ENCODE results near the gene CYB561D1.
A peak's percentile ranks its signal among the peaks of the same experiment; 100 is the strongest.

Gene CYB561D1

DNA sequence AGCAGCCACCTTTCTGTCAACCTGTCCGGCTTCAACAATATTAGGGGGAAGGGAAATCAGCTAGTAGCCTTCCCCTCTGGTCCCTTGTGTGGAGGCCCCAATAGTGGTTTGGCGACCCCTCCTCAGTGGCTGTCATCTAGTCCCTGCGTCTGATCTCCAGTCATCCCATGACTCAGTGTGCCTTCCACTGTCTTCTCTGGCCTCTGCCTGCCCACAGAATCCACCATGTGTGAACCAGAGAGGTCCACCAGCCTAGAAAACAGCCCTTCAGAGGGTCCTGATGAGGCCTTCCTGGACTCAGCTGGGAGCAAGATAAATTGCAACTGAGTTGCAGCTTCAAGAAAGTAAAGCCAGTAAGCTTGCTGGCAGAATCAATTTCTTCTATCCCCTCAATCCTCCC lies 14.0 kb upstream of the CYB561D1 start:
- no peak for DNase-seq (ENCODE audit: low read depth, low spot score)

DNA sequence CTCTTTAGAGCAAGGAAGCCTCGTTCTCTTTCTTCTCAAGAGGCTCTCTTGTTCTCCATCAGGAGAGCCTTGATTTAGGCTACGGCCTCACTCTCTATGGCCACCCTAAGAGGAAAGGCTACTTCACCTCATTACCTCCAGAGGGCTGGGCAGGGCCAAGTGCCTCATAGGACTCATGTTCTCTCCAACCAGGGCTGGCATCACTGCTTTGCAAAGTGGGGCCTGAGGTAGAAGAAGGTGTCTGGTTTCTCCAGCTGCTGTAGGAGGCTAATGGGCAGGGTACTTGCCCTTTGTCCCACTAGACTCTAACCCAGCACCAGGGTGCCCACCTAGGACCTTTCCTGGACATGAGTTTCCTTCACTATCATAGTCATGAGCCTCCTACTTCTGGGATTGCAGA lies 12.2 kb upstream of the CYB561D1 start:
- no peak for DNase-seq (ENCODE audit: low read depth, low spot score)

GRCh38 chr1:109482242-109482641 lies 11.7 kb upstream of the CYB561D1 start:
- no peak for DNase-seq (ENCODE audit: low read depth, low spot score)

DNA sequence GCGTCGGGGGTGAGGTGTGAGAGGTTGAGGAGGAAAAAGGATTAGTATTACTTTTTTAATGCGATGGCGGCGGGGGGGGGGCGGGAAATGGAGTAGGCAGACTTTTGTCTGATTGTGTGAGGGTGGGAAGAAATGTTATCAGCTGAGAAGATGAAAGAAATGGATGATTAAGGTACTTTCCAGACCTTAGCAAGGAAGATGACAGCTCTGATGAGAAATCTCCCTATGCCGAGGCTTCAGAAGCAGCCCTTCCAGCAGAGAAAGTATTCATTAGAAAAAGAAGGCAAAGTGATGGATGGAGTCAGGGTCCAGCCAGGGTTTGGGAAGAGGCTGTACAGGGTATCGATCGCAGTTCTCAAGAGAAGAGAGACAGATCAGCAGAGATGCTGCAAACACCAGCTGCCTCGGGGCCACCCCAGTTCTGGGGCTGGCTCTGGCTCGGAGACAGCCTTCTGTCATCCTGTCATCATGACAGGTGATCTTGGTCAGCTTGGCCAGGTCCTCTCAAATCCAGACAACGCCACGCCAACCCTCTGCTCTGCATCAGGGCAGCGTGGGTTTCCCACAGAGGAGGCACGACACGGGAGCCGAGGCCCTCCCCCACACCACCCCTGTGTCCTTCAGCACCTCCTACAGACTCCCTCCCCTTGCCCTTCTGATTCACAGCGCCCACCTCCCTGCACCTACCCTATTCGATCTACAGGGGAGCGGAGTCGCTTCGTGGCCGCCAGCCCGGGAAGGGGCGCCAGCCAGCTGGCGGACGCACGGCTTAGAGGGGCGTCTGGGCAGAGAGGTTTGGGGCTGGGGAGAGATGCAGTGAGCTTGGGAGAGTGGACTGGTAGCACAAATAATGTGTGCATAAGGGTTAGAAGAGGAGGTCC lies 10.9 kb upstream of the CYB561D1 start:
- DNase-seq (ENCODE audit: low read depth, low spot score): no peak

DNA sequence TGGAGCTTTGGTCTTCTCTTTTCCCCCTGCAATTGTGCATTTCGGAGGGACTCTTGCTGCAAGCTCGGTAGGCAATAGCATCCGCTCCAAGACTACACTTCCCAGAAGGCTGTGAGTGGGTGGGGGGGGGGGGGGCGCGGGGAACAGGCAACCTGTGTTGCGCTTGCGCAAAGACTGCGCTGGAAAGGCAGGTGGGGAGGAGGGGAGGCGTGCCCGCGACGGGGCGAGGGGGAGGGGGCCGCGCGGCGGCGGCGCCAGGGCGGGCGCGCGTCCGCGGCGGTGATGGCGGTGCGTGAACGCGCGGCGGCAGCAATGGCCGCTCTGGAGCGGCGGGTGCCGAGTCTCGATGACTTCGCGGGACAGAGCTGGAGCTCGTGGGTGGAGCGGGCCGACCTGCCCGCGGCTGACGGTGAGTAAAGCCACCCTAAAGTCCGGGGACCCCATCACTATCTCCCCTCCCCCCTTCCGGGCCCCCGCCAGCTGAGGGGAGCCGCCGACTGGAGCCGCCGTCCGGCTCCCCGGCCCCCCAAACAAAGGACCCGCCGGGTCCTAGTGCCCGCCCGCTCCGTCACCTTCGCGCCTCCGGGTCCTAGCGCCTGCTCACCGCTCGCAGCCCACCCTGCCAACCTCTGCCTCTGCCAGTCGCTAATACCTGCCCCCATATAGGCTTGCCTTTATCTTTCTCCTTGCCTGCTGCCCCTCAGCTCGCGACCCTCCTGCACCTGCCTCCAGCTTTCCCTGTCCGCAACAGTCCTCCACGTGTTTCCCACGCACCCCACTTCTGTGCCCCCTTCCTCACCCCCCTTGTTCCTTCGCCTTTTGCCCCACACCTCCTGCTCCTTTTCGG lies 10.0 kb upstream of the CYB561D1 start, which contains the start of gene ATXN7L2:
ATXN7L2 (plus strand) TSS at position 234 of the 847 bp plus-strand sequence; CDS start at position 283, 49 bp downstream.
- DNase-seq (ENCODE audit: low read depth, low spot score): peak; percentile 47

DNA sequence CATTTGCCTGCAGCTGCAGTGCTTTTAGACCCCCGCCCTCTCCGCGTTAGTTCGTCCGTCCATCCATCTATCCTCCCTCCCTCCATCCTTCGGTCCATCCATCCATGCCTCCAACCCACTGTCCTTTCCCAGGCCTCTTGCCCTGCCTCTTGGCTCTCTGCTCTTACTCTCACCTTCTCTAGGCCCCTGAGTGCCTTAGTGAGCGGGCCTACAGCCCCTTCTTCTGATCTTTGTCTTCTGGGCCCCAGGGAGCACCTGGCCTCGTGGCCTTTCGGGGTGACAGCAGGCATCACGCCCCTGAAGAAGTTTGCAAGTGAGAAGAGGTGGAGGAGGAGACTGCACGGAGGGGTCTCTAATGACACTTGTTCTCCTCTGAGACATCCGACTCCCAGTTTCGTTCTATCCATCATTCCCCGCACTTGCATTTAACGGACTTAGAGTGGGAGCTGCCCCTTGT lies 9.3 kb upstream of the CYB561D1 start:
- no peak for DNase-seq (ENCODE audit: low read depth, low spot score)

DNA sequence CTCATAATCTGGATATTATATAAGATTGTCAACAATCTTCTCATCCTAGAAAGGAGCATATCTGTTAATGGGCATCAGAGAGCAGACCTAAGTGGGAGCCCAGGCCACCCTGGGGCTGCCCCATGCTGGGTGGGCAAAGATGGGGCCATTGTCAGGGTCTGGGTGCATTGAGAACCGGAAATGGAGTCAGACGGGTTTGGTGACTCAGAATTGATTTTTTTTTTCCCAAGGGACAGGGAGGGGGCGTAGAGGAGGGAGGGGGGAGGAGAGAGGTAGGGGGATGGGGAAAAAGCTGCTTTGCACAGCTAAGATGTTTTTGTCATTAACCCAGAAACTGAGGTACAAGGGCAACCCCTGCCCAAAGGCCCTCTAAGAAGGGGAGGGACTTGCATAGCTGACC lies 8.9 kb upstream of the CYB561D1 start:
- no peak for DNase-seq (ENCODE audit: low read depth, low spot score)

DNA sequence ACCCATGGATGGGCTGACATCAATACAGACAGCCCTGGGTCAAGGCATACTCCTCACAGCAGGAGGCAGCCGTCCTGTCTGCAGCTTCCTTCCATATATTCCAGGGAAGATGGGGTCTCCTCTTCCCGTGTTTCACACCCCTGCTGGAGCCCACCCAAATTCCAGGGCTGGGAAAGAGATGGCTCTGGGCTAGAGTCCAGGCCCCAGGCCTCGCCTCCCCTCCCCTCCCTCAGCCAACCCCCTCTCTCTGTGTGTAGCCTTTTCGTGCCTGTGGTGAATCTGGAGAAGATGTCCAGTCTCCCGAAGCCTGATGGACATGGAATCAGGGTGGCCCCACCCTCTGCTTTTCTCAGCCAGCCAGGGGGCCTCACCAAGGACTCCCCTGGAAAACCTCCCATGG lies 6.6 kb upstream of the CYB561D1 start:
- no peak for DNase-seq (ENCODE audit: low read depth, low spot score)

- DNase-seq (ENCODE audit: low read depth, low spot score): no peak
These were observed 5.7 kb upstream of the CYB561D1 start for GRCh38 chr1:109488201-109488600.

DNA sequence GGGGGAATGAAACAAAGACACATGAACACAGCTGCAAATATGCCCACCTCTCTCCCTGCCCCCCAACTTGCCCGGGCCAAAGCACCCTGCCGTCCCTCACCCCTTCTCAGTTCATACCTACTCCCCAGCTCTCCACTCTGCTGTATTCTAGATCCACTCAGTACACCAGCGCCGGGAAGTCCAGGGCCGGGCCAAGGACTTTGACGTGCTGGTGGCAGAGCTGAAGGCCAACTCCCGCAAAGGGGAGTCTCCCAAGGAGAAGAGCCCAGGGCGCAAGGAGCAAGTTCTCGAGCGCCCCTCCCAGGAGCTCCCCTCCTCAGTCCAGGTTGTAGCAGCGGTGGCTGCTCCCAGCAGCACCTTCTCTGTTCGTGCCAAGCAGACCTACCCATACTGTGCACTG lies 5.2 kb upstream of the CYB561D1 start:
- DNase-seq (ENCODE audit: low read depth, low spot score): no peak

DNA sequence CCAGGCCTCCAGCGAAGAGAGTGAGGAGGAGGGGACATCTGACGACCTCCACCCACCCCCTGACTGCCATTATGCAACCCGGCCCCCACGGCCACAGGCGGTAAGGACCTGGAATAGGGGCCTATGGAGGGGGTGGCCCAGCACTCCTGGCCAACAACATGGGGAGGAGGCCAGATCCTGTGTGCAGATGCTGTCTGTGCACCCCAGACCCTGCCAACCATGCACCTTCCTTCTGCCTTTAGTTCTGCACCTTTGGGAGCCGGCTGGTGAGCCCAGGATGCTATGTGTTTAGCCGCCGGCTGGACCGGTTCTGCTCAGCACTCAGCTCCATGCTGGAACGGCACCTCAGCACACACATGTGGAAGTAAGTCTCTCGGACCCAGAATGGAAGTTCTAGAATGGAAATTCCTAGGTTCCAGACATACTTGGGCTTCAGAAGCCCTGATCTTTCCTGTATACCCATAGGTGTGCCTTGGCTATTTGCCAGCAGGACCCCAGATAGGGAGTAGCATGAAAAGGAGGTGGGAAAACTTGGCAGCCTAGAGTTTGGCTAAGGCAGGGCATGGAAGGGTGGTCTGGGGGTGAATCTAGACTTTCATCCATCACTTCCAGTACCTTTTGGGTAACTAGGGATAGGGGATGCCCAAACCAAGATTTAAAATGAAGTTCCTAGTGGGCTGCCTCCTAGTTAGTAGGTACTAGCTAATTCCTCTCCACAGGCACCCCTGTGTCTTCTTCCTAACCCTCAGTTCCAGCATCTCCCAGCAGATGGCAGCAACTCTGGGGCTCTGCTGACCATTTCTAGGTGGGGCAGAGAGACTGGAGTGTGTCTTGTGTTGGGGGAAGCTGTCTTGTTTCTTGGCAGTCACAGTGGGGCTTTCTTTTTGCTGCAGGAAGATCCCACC lies 3.6 kb upstream of the CYB561D1 start:
- DNase-seq (ENCODE audit: low read depth, low spot score): no peak

- DNase-seq (ENCODE audit: low read depth, low spot score): no peak
These were observed 3.0 kb upstream of the CYB561D1 start for GRCh38 chr1:109490934-109491302.

GRCh38 chr1:109491372-109491771 lies 2.5 kb upstream of the CYB561D1 start:
- no peak for DNase-seq (ENCODE audit: low read depth, low spot score)

DNA sequence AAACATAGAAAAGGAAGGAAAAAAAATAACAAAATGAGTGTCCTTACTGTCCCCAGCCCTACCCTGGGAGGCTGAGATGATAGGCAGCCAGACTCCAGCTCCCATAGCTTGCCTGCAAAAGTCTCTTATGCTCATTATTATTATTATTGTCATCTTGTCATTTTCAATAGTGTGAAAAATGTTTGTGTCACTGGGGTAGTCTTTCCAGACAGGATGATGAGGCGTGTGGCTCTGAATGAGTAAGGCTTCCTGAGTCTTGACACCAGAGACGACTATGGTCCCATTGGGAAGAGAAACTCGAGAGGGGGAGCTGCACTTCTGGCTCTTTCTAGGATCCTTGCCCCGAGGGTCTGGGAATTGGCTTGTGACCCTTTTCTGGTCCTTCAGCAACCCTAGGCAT lies 1.1 kb upstream of the CYB561D1 start:
- DNase-seq (ENCODE audit: low read depth, low spot score): no peak

- no peak for DNase-seq (ENCODE audit: low read depth, low spot score)
These were observed 667 bp upstream of the CYB561D1 start for GRCh38 chr1:109493227-109493626.

- DNase-seq (ENCODE audit: low read depth, low spot score): no peak
These were observed 1.8 kb downstream of the CYB561D1 start for GRCh38 chr1:109495738-109496137.

DNA sequence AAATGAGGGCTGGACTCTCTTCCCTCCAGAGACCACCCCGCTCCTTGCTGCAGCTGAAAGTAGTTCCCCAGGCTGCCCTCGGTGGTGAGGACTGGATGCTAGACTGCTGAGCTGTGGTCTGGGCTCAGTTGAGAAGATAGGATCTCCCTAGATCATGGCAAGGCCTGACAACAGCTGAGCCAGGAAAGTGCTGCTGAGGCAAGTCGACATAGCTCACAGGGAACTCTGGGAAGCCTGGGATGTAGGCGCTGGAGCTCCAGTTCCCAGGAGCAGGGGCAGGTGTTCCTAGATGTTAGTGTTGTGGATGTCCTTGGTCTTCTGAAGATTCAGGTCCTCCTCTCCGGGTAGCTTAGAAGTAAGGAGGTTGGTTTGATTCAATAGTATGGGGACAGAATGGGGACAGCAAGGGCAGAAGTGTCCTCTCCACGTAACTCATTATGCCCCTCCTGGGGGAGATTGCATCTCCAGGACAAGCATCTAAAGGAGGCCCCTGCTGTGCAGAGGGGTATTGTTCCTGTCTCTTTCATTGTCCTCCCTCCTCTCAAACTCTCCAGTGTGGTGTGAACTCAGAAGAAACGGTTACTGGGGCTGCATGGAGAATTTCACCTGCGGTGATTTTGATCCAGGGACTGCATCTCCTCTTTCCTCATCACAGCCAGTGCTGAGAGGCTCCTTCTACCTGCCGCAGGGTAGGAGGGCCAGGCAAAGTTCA lies 3.7 kb downstream of the CYB561D1 start:
- no peak for DNase-seq (ENCODE audit: low read depth, low spot score)

- DNase-seq (ENCODE audit: low read depth, low spot score): no peak
These were observed 4.4 kb downstream of the CYB561D1 start for GRCh38 chr1:109498161-109498801.

DNA sequence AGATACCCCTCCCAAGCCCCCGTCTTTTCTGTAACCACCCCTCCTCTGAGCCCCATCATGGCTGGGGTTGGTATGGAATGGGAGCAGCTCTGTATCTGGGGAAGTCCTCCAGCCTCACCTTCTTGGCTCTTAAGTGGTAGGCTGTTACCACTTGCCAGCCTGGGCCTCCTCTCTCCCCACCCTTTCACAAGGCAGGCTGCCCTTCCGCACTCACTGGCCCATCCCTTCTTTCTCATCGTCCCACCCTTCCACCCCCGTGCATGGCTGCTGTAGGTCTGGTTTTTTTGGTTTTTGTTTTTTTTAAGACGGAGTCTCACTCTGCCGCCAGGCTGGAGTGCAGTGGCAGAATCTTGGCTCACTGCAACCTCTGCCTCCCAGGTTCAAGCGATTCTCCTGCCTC lies 5.2 kb downstream of the CYB561D1 start:
- no peak for DNase-seq (ENCODE audit: low read depth, low spot score)

All from brain pericyte (primary cell).